Uterus (tissue), 2 donors: ENCODE data around the gene LRRC8B.

Experiments
- CTCF ChIP-seq, 4 experiments: fragments of 200-600 bp in 2 of 4; fragments of 450-650 bp in 2 of 4; sonication (generic) in 2 of 4; IDR thresholded peaks; one replicate each; pipeline ENCODE4 v1.5.1; 2016 to 2019; ENCODE audit warnings: antibody characterized with exemption in 4 of 4, mild to moderate bottlenecking in 2 of 4, moderate library complexity in 1 of 4
- POLR2A ChIP-seq, 2 donors: fragments of 450-650 bp; IDR thresholded peaks; one replicate each; pipeline ENCODE4 v1.6.1; 2016; ENCODE audit warnings: antibody characterized with exemption in 2 of 2, mild to moderate bottlenecking in 1 of 2, moderate library complexity in 1 of 2

GRCh38 chr1:89548122-89548857 lies 23.7 kb downstream of the LRRC8B start:
- TF ChIP-seq CTCF (IDR thresholded peaks at IDR 0.05) (no peak), POLR2A (IDR thresholded peaks at IDR 0.05) (no peak)
